Naive thymus-derived CD4-positive, alpha-beta T cell (primary cell): Measurements from ENCODE around the gene CDH4. TPM values are rescaled to one million over a fixed set of nuclear protein-coding genes. Genes with fewer than 3 reads are reported as not detected.
A peak's percentile ranks its signal among the peaks of the same experiment; 100 is the strongest.

Experiments
- ATAC-seq: fragments of 150-1000 bp; cut with Tn5 transposase; 2 replicates; pipeline ENCODE4 v1.10.0; 2021; ENCODE audit warnings: mild to moderate bottlenecking, moderate library complexity
- CTCF ChIA-PET: fragments of 350-600 bp; sonication (Branson Sonifier 250); formaldehyde crosslinking; loops from one replicate; lab custom pipeline; 2021; ENCODE audit warnings: antibody characterized with exemption; lab: Charles Lee
- POLR2A ChIA-PET: fragments of 350-600 bp; sonication (Branson Sonifier 250); formaldehyde crosslinking; loops from one replicate; lab custom pipeline; 2021; ENCODE audit warnings: antibody characterized with exemption, inconsistent platforms; lab: Charles Lee
- DNase-seq, 9 donors: peaks; one replicate each; pipeline versions ENCODE4 v3.0.0 to v3.0.0-alpha.2; 2020 to 2022; ENCODE audit warnings: mixed read lengths in 1 of 9
- H3K27ac ChIP-seq: one replicate; pipeline ENCODE4 v1.7.0; 2013; ENCODE audit warnings: mild to moderate bottlenecking, low read depth, low read length, moderate library complexity
- H3K27me3 ChIP-seq, 2 donors: one replicate each; pipeline ENCODE4 v1.7.0; 2013; ENCODE audit warnings: low read length in 2 of 2, mild to moderate bottlenecking in 2 of 2, moderate library complexity in 2 of 2; ENCODE audit not compliant: control insufficient read depth in 2 of 2, insufficient read depth in 2 of 2
- H3K36me3 ChIP-seq, 3 experiments: 1 replicate in 2 of 3; 2 replicates in 1 of 3; pipeline ENCODE4 v1.7.0; 2013; ENCODE audit warnings: low read length in 3 of 3, mild to moderate bottlenecking in 3 of 3, moderate library complexity in 1 of 3; ENCODE audit not compliant: insufficient read depth in 3 of 3, control insufficient read depth in 2 of 3
- H3K4me1 ChIP-seq, 2 donors: one replicate each; pipeline ENCODE4 v1.7.0; 2013; ENCODE audit warnings: low read length in 2 of 2, mild to moderate bottlenecking in 2 of 2, moderate library complexity in 1 of 2; ENCODE audit not compliant: control insufficient read depth in 2 of 2, insufficient read depth in 2 of 2
- H3K4me3 ChIP-seq: 2 replicates; pipeline ENCODE4 v1.7.0; 2013; ENCODE audit warnings: mild to moderate bottlenecking, low read length
- H3K9me3 ChIP-seq, 3 experiments: 1 replicate in 2 of 3; 2 replicates in 1 of 3; pipeline ENCODE4 v1.7.0; 2013; ENCODE audit warnings: low read length in 3 of 3; ENCODE audit not compliant: control insufficient read depth in 2 of 3
- H3K27ac Mint-ChIP-seq, 9 donors: one replicate each; pipeline ENCODE4 v1.8.0; 2020 to 2022; ENCODE audit warnings: mixed read lengths in 9 of 9, mild to moderate bottlenecking in 8 of 9, moderate library complexity in 5 of 9, inconsistent platforms in 2 of 9
- H3K27me3 Mint-ChIP-seq, 5 donors: one replicate each; pipeline ENCODE4 v1.8.0; 2021 to 2022; ENCODE audit warnings: mixed read lengths in 5 of 5, mild to moderate bottlenecking in 1 of 5
- H3K36me3 Mint-ChIP-seq, 5 donors: one replicate each; pipeline ENCODE4 v1.8.0; 2020 to 2022; ENCODE audit warnings: mixed read lengths in 5 of 5, mild to moderate bottlenecking in 3 of 5, inconsistent platforms in 1 of 5
- H3K4me1 Mint-ChIP-seq, 7 donors: one replicate each; pipeline ENCODE4 v1.8.0; 2020 to 2022; ENCODE audit warnings: mixed read lengths in 7 of 7, mild to moderate bottlenecking in 3 of 7, inconsistent platforms in 1 of 7
- H3K4me3 Mint-ChIP-seq, 10 donors: one replicate each; pipeline ENCODE4 v1.8.0; 2020 to 2022; ENCODE audit warnings: mild to moderate bottlenecking in 10 of 10, mixed read lengths in 10 of 10, moderate library complexity in 6 of 10, inconsistent platforms in 2 of 10
- H3K9me3 Mint-ChIP-seq, 11 donors: one replicate each; pipeline ENCODE4 v1.8.0; 2020 to 2022; ENCODE audit warnings: mixed read lengths in 11 of 11, mild to moderate bottlenecking in 4 of 11, inconsistent platforms in 1 of 11, moderate library complexity in 1 of 11
- intact Hi-C, 2 donors: fragments of 100-400 bp; cut with micrococcal nuclease; formaldehyde crosslinking; loops; one replicate each; pipeline ENCODE4 v1.15.1; 2023
- polyA plus RNA-seq, 2 donors: library from polyadenylated mRNA; unstranded; fragments of 300-500 nt; fragmentation: Illumina TruSeq; gene quantifications; one replicate each; pipeline ENCODE4 v1.2.3, GENCODE V29; 2021
- total RNA-seq, 6 experiments: library from RNA in 5 of 6; stranded (reverse) in 5 of 6; gene quantifications; 1 replicate in 5 of 6; 2 replicates in 1 of 6; pipeline ENCODE4 v1.2.3 and lab custom pipeline; 2021 to 2026

The CDH4 gene
- total and polyA plus RNA-seq, 7 experiments from 2014 or later, result 0.05 to 0.43 (median 0.14) TPM; not detected in 1

DNA sequence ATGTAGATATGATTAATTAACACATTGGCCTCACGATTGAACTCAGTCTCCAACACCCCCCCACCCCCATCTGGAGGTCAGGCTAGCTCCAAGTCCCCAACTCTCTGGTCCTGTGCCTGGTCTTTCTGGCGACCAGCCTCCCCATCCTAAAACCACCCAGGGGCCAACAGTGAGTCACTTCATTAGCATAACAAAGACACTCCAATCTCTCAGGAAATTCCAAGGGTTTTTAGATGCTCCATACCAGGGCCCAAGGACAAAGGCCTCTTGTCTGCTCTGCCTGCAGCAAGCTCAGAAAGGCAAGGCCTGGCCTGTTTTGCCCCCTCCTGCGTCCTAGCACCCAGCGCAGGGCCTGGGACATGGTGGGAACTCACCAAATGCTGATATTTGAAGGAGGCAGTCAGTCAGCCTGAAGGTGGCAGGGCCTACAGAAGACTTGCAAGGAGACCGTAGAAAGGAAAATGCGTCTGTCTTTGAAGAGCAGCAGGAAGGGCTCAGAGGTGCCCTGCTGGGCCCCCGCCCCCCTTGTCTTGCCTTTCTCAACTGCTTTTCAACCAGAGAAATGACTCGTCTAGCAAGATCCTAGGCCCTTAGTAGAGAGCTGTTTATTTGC is 184.7 kb downstream of the CDH4 start:
- CTCF ChIA-PET, result no interaction called here
- no peak overlapping the region for H3K4me3 Mint-ChIP-seq
- H3K27me3 ChIP-seq, result no peaks in the 10 kb centered on the region
- POLR2A ChIA-PET, result no interaction called here
- peak overlapping the region in 1 of 9 donors; percentile 47 for H3K27ac Mint-ChIP-seq
- ATAC-seq, result no peak
- no peak for DNase-seq
- H3K36me3 Mint-ChIP-seq, result peaks cover 0 to 5% (median 0%) of the 10 kb centered on the region in 5 donors
- H3K4me1 ChIP-seq, result no peaks in the 10 kb centered on the region
- H3K27me3 Mint-ChIP-seq, result peaks cover 4 to 59% (median 19%) of the 10 kb centered on the region in 5 donors
- no peak overlapping the region for H3K27ac ChIP-seq
- no peaks in the 10 kb centered on the region for H3K4me1 Mint-ChIP-seq
- H3K36me3 ChIP-seq, result no peaks in the 10 kb centered on the region
- H3K9me3 ChIP-seq, result no peaks in the 10 kb centered on the region
- no peak overlapping the region for H3K4me3 ChIP-seq
- intact Hi-C loops, result no loop called here
- peaks cover 0 to 7% (median 0%) of the 10 kb centered on the region in 11 donors for H3K9me3 Mint-ChIP-seq

GRCh38 chr20:61437280-61438206 is 185.5 kb downstream of the CDH4 start:
- peaks cover 0 to 7% (median 0%) of the 10 kb centered on the region in 11 donors for H3K9me3 Mint-ChIP-seq
- Histone ChIP-seq H3K27ac (no peak overlapping the region), H3K9me3 (no peaks in the 10 kb centered on the region), H3K36me3 (no peaks in the 10 kb centered on the region), H3K27me3 (no peaks in the 10 kb centered on the region), H3K4me1 (no peaks in the 10 kb centered on the region), H3K4me3 (no peak overlapping the region)
- no peak overlapping the region for H3K27ac Mint-ChIP-seq
- peaks cover 0 to 5% (median 0%) of the 10 kb centered on the region in 5 donors for H3K36me3 Mint-ChIP-seq
- CTCF ChIA-PET, result no interaction called here
- ATAC-seq, result no peak
- no peak for DNase-seq
- intact Hi-C loops, result no loop called here
- H3K4me1 Mint-ChIP-seq, result no peaks in the 10 kb centered on the region
- POLR2A ChIA-PET, result no interaction called here
- H3K4me3 Mint-ChIP-seq, result no peak overlapping the region
- H3K27me3 Mint-ChIP-seq, result peaks cover 4 to 59% (median 19%) of the 10 kb centered on the region in 5 donors

DNA sequence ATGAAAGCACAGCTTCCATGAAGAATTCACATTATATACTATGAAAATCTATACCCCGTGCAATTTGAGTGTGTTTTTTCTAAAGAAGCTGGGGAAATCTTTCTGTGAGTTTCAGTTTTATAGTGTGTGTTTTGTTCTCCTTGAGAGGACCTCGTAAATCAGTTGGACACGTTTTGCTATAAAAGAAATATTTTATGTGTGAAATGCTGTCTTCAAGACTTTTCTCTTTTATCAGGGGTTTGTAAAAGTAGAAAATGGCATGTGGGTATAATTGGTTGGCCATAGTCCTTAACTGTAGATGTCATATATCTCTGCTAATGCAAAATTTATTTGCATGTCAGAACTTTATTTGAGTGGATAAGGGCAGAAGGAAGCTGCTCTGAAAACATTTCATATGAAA is 186.2 kb downstream of the CDH4 start:
- POLR2A ChIA-PET, result no interaction called here
- no peak overlapping the region for H3K4me3 Mint-ChIP-seq
- Histone ChIP-seq H3K4me1 (no peaks in the 10 kb centered on the region), H3K9me3 (no peaks in the 10 kb centered on the region), H3K4me3 (no peak overlapping the region), H3K36me3 (no peaks in the 10 kb centered on the region), H3K27ac (no peak overlapping the region), H3K27me3 (no peaks in the 10 kb centered on the region)
- H3K27me3 Mint-ChIP-seq, result peaks cover 4 to 55% (median 19%) of the 10 kb centered on the region in 5 donors
- no peaks in the 10 kb centered on the region for H3K4me1 Mint-ChIP-seq
- CTCF ChIA-PET, result no interaction called here
- H3K36me3 Mint-ChIP-seq, result peaks cover 0 to 5% (median 0%) of the 10 kb centered on the region in 5 donors
- DNase-seq (no peak), ATAC-seq (no peak)
- no peak overlapping the region for H3K27ac Mint-ChIP-seq
- H3K9me3 Mint-ChIP-seq, result peaks cover 0 to 7% (median 0%) of the 10 kb centered on the region in 11 donors
- intact Hi-C loops, result no loop called here

DNA sequence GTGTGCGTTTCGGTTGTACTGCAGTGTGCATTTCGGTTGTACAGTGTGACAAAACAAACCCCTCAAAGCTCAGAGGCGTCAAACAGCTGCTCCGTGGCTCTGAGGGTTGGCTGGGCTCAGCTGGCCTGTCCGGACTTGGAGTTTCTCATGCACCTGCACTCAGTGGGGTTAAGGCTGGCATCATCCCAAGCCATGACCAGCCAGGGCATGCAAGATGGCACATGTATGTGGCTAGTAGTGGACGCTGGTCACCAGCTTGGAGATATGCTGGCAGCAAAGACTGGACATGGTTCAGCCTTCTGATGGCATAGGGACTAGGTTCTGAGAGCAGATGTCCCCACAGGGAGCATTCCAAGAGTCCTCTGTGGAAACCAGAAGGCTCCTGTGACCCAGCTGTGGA is 187.2 kb downstream of the CDH4 start:
- Mint-ChIP-seq H3K27ac (no peak overlapping the region), H3K36me3 (peaks cover 0 to 5% (median 0%) of the 10 kb centered on the region in 5 donors), H3K4me1 (no peaks in the 10 kb centered on the region), H3K27me3 (peaks cover 4 to 47% (median 19%) of the 10 kb centered on the region in 5 donors), H3K4me3 (no peak overlapping the region), H3K9me3 (peaks cover 0 to 7% (median 0%) of the 10 kb centered on the region in 11 donors)
- no peaks in the 10 kb centered on the region for H3K4me1 ChIP-seq
- H3K27me3 ChIP-seq, result no peaks in the 10 kb centered on the region
- H3K9me3 ChIP-seq, result no peaks in the 10 kb centered on the region
- H3K4me3 ChIP-seq, result no peak overlapping the region
- ATAC-seq (no peak), DNase-seq (no peak)
- H3K36me3 ChIP-seq, result no peaks in the 10 kb centered on the region
- ChIA-PET CTCF (no interaction called here), POLR2A (no interaction called here)
- H3K27ac ChIP-seq, result no peak overlapping the region
- intact Hi-C loops, result no loop called here

DNA sequence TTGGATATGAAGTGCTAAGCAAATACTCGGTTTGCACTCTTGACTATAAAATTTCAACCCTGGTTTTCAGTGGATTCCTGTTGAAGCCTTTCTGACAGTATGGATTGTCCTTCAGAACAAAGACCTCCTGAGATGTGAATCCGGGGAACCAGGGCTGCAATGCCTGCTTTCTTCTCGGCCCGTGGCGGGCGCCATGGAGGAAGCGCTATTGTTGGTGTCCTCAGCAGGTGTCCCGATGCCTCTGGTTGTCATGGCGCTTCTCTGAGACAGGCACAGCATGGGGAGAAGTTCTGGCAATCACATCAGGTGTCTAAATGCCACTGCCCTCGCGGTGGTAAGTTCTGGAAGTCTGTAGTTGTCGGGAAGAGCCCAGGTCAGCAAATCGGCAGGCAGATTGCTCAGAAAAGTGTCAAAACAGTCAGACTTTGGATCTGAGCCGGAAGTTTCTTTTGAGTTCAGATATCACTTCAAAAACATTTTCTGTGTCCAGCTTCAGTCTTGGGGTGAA is 188.5 kb downstream of the CDH4 start:
- intact Hi-C loops, result no loop called here
- Histone ChIP-seq H3K27me3 (no peaks in the 10 kb centered on the region), H3K27ac (no peak overlapping the region), H3K36me3 (no peaks in the 10 kb centered on the region), H3K4me3 (no peak overlapping the region), H3K4me1 (no peaks in the 10 kb centered on the region), H3K9me3 (no peaks in the 10 kb centered on the region)
- H3K27ac Mint-ChIP-seq, result no peak overlapping the region
- H3K4me1 Mint-ChIP-seq, result no peaks in the 10 kb centered on the region
- peaks cover 4 to 34% (median 16%) of the 10 kb centered on the region in 5 donors for H3K27me3 Mint-ChIP-seq
- ChIA-PET POLR2A (no interaction called here), CTCF (no interaction called here)
- peaks cover 0 to 7% (median 0%) of the 10 kb centered on the region in 11 donors for H3K9me3 Mint-ChIP-seq
- peaks cover 0 to 5% (median 0%) of the 10 kb centered on the region in 5 donors for H3K36me3 Mint-ChIP-seq
- DNase-seq (no peak), ATAC-seq (no peak)
- H3K4me3 Mint-ChIP-seq, result no peak overlapping the region

DNA sequence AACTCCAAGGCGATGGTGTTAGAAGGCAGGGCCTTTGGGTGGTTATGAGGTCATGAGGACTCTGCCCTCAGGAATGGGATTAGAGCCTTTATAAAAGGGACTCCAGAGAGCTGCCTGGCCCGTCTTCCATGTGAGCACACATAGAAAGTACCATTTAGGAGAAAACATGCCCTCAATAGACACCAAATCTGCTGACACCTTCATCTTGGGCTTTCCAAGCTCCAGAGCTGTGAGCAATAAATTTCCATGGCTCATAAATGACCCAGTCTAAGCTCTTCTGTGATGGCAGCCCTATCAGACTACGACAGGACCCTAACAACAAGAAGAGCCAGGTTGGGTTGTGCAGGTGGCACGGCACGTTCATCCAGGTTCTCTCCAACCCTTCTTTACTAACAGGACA is 189.5 kb downstream of the CDH4 start:
- no peaks in the 10 kb centered on the region for H3K4me1 Mint-ChIP-seq
- POLR2A ChIA-PET, result no interaction called here
- H3K4me3 Mint-ChIP-seq, result no peak overlapping the region
- peaks cover 0 to 3% (median 0%) of the 10 kb centered on the region in 11 donors for H3K9me3 Mint-ChIP-seq
- Histone ChIP-seq H3K27me3 (no peaks in the 10 kb centered on the region), H3K27ac (no peak overlapping the region), H3K36me3 (no peaks in the 10 kb centered on the region), H3K4me3 (no peak overlapping the region), H3K9me3 (no peaks in the 10 kb centered on the region), H3K4me1 (no peaks in the 10 kb centered on the region)
- DNase-seq (no peak), ATAC-seq (peak; percentile 18)
- CTCF ChIA-PET, result no interaction called here
- H3K36me3 Mint-ChIP-seq, result no peaks in the 10 kb centered on the region
- no peak overlapping the region for H3K27ac Mint-ChIP-seq
- peaks cover 0 to 25% (median 8%) of the 10 kb centered on the region in 5 donors for H3K27me3 Mint-ChIP-seq
- intact Hi-C loops, result no loop called here
